GM12892 (cell line): Measurements from ENCODE around the gene LRRC10B.

ENCODE experiments used
- DNase-seq: peaks from one replicate; pipeline ENCODE4 v3.0.0; 2011; ENCODE audit not compliant: insufficient read length
- FAIRE-seq: peaks from 2 replicates; lab custom pipeline; 2011; peaks lifted over from hg19 to GRCh38; lab: Jason Lieb, UNC
- POLR2A ChIP-seq: IDR thresholded peaks from 2 replicates; pipeline ENCODE4 v1.6.1; 2011; ENCODE audit warnings: low read depth, low read length, control low read depth
- POLR2AphosphoS5 ChIP-seq: IDR thresholded peaks from 2 replicates; pipeline ENCODE4 v1.6.1; 2011; ENCODE audit warnings: low read depth, low read length, control low read depth
- TAF1 ChIP-seq: IDR thresholded peaks from 2 replicates; pipeline ENCODE4 v1.6.1; 2011; ENCODE audit warnings: low read depth, mild to moderate bottlenecking, control low read depth, low read length, borderline replicate concordance

LRRC10B gene

DNA sequence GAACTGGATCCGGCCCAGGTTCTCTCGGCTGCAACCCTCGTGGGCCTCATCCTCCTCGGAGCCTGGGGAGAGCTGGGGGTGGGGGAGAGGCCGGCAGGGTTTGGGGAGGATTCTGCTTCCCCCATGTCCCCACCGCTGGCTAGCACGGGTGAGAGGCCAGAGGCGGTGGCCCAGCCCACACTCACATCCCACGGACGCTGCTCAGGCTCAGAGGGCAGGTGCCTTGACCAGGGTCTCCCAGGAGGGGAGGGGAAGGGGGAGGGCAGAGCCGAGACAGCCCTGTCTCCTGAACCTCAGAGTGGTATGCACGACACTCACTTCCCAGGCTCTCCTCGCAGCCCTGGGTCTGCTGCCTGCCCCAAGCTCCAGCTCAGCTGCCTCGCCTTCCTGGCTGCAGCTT is 19.6 kb downstream of the LRRC10B start:
- FAIRE-seq: no peak
- no peak for TF ChIP-seq POLR2AphosphoS5
- TF ChIP-seq TAF1: no peak
- TF ChIP-seq POLR2A: no peak
- no peak for DNase-seq

DNA sequence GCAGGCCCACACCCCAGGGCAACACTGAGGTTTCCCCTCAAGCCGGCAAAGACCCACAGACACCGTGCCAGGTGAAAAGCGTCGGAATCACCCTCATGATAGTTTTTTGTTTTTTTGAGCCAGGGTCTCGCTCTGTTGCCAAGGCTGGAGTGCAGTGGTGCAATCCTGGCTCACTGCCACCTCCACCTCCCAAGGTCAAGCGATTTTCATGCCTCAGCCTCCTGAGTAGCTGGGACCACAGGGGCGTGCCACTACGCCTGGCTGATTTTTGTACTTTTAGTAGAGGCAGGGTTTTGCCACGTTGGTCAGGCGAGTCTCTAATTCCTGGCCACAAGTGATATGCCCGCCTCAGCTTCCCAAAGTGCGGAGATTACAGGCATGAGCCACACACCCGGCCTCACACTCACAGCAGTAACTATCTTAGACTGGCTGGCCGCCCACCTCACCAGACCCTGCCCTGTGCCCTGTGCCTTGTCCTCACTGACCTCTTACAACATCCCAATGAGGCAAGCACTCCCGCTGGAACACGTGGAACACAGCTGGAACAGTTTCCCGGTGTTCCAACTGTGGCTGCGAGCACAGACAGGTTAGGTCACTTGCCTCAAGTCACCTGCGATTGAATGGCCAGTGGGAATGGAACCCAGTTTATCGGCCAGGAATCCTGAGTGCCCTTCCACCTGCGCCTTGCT is 21.1 kb downstream of the LRRC10B start:
- no peak for DNase-seq
- FAIRE-seq: no peak
- TF ChIP-seq TAF1 (no peak), POLR2AphosphoS5 (no peak)

DNA sequence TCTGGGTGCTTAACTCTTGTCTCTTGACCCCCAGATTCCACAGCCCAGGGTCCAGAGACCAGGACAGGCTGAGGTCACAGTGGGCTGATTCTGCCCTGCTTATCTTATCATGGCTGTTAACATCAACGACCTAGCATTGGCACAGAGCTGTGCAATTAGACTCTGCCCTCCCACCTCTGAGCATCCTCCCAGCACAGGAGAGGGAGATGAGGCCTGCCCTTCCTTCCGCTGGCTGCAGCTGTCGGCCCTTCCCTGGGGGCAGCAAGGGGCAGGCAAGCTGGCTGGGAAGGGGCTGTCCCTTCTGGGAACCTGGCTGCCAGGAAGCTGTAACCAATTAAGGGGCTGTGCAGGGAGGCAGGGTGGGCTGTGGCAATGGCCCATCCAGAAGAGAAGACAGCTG is 22.5 kb downstream of the LRRC10B start:
- no peak for TF ChIP-seq POLR2A
- no peak for TF ChIP-seq POLR2AphosphoS5
- TF ChIP-seq TAF1: no peak
- no peak for FAIRE-seq
- no peak for DNase-seq

DNA sequence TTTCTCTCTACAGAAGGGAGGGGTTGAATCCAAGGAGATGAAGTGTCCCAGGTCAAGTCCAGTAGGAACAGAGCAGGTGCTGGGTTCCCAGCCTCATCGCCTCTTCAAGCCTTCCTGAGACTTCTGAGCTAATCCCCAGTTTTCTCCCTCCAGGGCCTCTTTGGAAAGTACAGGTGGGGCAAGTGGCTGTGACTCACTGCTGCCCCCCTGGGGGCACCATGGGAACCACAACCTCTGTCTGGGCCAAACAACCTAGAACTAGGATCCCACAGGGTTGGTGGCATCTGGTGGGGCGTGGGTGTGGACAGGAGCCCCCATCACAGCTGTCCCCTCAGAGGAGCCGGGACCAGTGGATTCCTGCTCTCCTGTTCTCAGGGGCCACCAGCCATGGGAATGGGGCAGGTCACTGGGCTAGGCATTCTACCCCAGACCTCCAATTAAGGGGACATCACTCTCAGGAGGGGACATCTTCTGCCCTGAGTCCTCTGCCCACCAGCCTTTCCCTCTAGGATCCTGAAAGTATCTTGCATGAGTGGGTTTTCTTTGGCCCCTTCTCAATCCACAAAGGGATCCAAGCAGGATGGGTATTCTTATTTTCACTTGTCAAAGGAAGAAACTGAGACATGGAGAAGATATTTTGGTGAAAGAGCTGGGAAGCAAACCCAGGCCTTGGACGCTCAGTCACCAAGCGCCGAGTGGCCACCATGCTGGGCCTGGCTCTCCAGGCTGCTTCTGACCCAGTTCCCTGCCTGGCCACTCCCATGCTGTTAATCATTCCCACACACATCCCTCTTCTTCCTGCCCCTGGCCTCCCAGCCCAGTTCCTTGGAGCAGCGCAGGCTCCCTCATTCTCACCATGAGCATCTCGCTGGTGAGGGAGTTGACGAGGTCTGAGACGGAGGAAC is 23.8 kb downstream of the LRRC10B start:
- DNase-seq: peak; percentile 73
- FAIRE-seq: peak; percentile 91
- TF ChIP-seq TAF1 (no peak), POLR2A (no peak), POLR2AphosphoS5 (no peak)

DNA sequence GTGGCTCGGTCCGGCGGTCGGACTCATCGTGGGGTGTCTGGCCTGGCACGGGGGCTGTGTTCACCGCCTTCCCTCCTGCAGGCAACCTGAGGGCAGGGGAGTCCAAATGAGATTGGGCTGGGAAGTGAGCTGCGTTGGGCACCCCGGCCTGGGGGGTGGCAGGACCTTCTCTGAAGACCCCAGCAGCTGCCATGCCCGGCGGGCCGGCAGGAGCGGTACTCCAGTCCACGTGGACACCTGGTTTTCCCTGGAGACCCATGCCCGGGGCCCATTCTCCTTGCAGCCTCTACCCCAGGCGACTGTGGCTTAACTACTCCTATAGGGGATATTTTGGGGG is 24.5 kb downstream of the LRRC10B start:
- FAIRE-seq: no peak
- DNase-seq: no peak
- TF ChIP-seq POLR2A: no peak
- no peak for TF ChIP-seq POLR2AphosphoS5
- no peak for TF ChIP-seq TAF1

DNA sequence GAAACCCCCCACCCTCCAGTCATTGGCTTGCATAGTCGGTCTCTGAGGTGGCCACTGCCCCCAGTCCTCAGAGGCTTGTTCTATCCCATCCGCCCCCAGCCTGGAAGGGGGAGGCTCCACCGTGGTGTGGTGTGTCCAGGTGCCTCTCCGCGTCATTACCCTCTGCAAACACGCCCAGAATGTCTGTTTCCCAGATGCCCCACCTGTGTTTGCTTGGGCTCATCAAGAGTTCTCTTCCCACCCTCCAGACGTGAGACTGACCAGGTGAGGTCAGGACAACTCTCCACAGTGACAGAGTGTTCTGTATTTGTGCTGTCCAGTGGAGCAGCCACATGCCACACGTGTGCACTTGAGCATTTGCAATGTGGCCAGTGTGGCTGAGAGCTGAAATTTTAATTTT is 24.9 kb downstream of the LRRC10B start:
- DNase-seq (no peak), FAIRE-seq (no peak)
- TF ChIP-seq POLR2A: no peak
- no peak for TF ChIP-seq TAF1
- no peak for TF ChIP-seq POLR2AphosphoS5

DNA sequence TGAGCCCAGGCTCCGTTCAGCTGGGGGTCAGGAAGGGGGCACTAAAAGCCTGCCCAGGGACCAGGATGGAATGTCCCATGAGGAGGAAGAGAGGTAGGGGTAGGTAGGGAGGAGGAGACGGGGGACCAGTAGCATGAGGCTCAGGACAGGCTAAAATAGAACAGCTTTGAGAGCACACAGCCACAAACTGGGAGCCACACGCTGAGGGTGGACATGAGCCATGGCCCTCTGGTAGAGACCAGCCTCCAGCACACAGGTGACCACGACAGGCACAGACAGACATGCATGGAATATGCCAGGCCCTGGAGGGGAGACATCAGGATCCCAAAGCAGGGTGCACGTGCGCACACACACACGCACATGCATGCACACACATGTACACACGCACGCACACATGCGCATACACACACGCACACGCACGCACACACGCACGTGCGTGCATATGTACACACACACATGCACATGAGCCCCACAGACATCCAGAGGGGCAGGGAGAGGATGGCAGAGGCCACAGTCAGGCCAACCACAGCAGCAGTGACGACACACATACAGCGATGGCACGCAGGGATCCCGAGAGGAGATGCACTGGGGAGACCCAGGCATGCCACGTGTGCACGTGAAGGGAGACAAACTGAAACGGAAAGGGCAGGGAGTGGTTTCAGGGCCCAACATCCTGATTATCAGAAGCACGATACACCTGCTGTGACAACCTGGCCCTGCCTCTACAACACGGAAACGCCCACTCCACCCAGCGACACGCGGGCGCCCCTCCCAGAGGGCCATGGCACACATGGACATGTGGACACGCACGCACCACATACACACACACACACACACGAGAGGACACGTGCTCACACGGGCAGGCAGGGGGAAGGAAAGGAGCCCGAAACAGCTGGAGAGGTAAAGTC is 25.7 kb downstream of the LRRC10B start:
- DNase-seq (no peak), FAIRE-seq (no peak)
- TF ChIP-seq POLR2AphosphoS5 (no peak), POLR2A (no peak), TAF1 (no peak)

DNA sequence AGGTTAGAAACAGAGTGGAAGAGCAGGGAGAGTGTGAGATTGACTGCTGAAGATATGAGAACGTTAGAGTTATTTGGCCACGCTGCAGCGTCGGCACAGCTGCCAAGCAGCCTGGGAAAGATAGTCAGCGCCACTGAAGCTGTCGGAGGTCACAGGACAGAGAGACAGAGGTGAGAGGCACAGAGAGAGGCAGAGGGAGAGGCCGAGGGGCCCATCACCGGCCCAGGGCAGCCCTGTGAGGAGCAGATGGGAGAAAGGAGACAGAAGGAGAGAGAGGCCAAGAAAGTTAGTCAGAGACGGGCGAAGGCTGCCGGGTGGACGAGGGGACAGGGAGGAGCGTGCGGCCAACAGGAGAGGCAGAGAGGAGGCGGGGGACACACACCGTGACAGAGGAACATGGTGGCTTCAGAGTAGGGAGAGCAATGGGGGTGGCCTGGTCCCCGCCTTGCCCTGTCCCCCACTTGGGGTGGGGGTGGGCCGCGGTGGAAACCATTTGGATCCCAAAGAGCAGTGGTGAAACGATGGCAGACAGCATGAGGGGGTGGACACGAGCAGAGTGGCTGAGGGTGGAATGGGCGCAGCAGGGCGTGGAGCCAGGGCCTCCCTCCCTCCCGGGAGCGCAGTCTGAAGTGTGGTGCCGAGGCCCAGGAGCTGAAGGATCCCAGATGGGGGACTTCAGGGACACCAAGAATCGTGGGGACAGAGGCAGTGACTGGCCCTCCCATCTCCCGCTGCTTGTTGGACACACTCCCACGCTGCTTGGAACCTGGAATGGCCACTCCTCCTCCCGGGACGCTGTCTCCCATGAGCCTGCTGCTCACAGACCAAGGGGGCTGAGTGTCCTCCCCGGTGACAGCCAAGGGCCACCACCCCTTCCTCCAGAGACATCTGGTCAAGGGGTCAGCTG is 26.6 kb downstream of the LRRC10B start:
- FAIRE-seq: no peak
- no peak for DNase-seq
- TF ChIP-seq POLR2AphosphoS5: no peak
- TF ChIP-seq POLR2A: no peak
- no peak for TF ChIP-seq TAF1

DNA sequence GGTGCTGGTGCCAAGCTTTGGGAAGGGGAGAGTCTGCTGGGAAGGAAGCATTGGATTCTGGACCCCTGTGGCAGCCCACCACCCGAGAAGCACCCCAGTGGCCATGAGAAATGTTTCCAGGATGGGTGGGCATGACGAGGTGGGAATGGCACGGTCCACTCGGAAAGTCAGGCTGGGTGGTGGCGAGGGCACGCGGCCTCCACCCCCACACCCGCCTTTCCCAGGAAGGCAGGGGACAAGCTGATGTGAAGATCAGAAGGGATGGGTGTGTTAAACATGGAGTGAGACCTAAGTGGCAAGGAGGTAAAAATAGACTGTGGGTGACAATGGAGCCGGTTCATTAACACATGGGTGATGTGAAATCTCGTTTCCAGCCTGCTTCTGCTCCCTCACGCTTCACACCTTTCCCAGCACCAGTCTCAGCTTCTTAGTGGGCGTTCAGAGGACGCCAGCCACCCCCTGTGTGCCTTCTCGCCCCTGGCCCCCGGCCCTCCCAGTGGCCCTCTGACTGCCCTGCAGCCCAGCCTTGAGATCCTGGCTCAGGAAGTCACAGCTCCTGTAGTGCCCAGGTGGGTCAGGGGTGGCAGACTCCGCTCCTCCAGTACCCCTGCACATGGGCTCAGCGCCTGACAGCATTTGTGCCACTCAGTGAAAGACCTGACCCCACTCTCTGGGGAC is 27.6 kb downstream of the LRRC10B start:
- FAIRE-seq (no peak), DNase-seq (no peak)
- TF ChIP-seq POLR2A (no peak), POLR2AphosphoS5 (no peak), TAF1 (no peak)

DNA sequence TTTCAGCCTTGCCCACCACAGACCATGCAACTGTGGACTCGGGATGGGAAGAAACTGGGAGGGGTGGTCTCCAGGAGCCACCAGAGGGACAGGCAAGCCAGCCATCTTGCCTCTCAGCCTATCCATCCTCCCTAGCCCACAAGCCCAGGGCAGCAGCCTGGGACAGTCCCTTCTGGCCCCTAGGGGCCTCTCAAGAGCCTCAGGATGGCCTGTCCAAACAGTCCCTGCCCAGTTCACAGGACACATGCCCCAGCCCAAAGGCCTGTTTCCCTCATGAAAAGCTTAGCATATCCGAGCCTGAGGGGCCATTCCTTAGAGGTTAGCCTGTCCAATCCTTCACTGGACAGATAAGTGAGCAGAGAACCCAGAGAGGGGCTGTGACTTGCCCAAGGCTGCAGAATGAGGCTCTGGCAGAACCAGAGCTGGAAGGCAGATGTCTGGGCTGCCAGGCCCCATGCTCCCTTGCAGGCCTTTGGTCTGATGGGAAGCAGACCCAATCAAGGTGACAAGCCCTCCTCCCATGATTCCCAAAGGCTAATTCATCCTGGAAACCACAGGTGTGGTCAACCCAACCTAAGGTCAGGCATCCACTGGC is 28.2 kb downstream of the LRRC10B start:
- FAIRE-seq (no peak), DNase-seq (no peak)
- TF ChIP-seq POLR2AphosphoS5 (no peak), POLR2A (no peak)
